HepG2 (cell line): ENCODE results near the gene FNDC4. TPM values are rescaled to one million over a fixed set of nuclear protein-coding genes. Genes with fewer than 3 reads are reported as not detected.

Experiments used
- BCL6 ChIP-seq: IDR thresholded peaks from 2 replicates; pipeline ENCODE4 v1.6.1; 2016; ENCODE audit warnings: missing genetic modification reagents, missing compliant biosample characterization
- BCLAF1 ChIP-seq: fragments of 450-650 bp; IDR thresholded peaks from 2 replicates; pipeline ENCODE4 v1.6.1; 2017; ENCODE audit warnings: mild to moderate bottlenecking
- EP300 ChIP-seq, 3 experiments: sonication (generic) in 1 of 3; formaldehyde crosslinking in 1 of 3; IDR thresholded peaks; 2 replicates each; pipeline versions ENCODE4 v1.5.1 to v1.6.1; 2011 to 2020; ENCODE audit warnings: low read depth in 2 of 3, low read length in 2 of 3, borderline replicate concordance in 1 of 3, improper control_type of control experiment in 1 of 3, mild to moderate bottlenecking in 1 of 3, missing genetic modification reagents in 1 of 3, moderate library complexity in 1 of 3
- GATAD2A ChIP-seq: IDR thresholded peaks from 2 replicates; pipeline ENCODE4 v1.6.1; 2016
- MAZ ChIP-seq, 2 experiments: sonication (generic) in 1 of 2; formaldehyde crosslinking in 1 of 2; IDR thresholded peaks; 2 replicates each; pipeline versions ENCODE4 v1.5.0 to v1.6.1; 2012 to 2020; ENCODE audit warnings: low read depth in 2 of 2, mild to moderate bottlenecking in 2 of 2, borderline replicate concordance in 1 of 2, improper control_type of control experiment in 1 of 2, low read length in 1 of 2, missing genetic modification reagents in 1 of 2, moderate library complexity in 1 of 2
- MEIS2 ChIP-seq: sonication (generic); formaldehyde crosslinking; IDR thresholded peaks from 2 replicates; pipeline ENCODE4 v1.9.0; 2021; ENCODE audit warnings: mild to moderate bottlenecking, missing genetic modification reagents
- RERE ChIP-seq: IDR thresholded peaks from 2 replicates; pipeline ENCODE4 v1.6.1; 2016; ENCODE audit warnings: low read depth, missing genetic modification reagents, missing compliant biosample characterization
- RNF219 ChIP-seq: sonication (generic); formaldehyde crosslinking; IDR thresholded peaks from 2 replicates; pipeline ENCODE4 v1.5.0; 2020; ENCODE audit warnings: mild to moderate bottlenecking, missing genetic modification reagents
- SMAD1 ChIP-seq: sonication (generic); formaldehyde crosslinking; IDR thresholded peaks from 2 replicates; pipeline ENCODE4 v1.4.0; 2020; ENCODE audit warnings: missing genetic modification reagents, low read depth, mild to moderate bottlenecking, borderline replicate concordance
- TCF12 ChIP-seq, 2 experiments: fragments of 450-650 bp in 1 of 2; sonication (generic) in 1 of 2; formaldehyde crosslinking in 1 of 2; IDR thresholded peaks; 2 replicates each; pipeline versions ENCODE4 v1.6.1 to v1.8.0; 2017 to 2022; ENCODE audit warnings: antibody characterized with exemption in 1 of 2, mild to moderate bottlenecking in 1 of 2, missing genetic modification reagents in 1 of 2, moderate library complexity in 1 of 2
- ZFP82 ChIP-seq: sonication (generic); formaldehyde crosslinking; IDR thresholded peaks from 2 replicates; pipeline ENCODE4 v1.5.1; 2020; ENCODE audit warnings: mild to moderate bottlenecking, missing genetic modification reagents, borderline replicate concordance
- ZNF3 ChIP-seq: IDR thresholded peaks from 2 replicates; pipeline ENCODE4 v1.7.0; 2017; ENCODE audit warnings: inconsistent platforms
- ZNF362 ChIP-seq: sonication (generic); formaldehyde crosslinking; IDR thresholded peaks from 2 replicates; pipeline ENCODE4 v1.4.0; 2020; ENCODE audit warnings: missing genetic modification reagents, mild to moderate bottlenecking, borderline replicate concordance
- ZNF460 ChIP-seq: sonication (generic); formaldehyde crosslinking; IDR thresholded peaks from 2 replicates; pipeline ENCODE4 v1.5.1; 2020; ENCODE audit warnings: missing genetic modification reagents, mild to moderate bottlenecking, borderline replicate concordance
- polyA plus RNA-seq, 8 experiments: library from polyadenylated mRNA; depleted of rRNA in 3 of 8; stranded (reverse) in 7 of 8; unstranded in 1 of 8; fragments of >200 nt; fragmentation: Illumina TruSeq in 4 of 8; extraction: Trizol in 4 of 8; gene quantifications; 2 replicates each; pipeline versions ENCODE4 v1.2.1 to v1.2.3, GENCODE V29; 2011 to 2016; ENCODE audit warnings: low read depth in 4 of 8, missing spikeins in 1 of 8, mixed read lengths in 1 of 8; ENCODE audit not compliant: insufficient read depth in 1 of 8
- total RNA-seq, 5 experiments: library from RNA; depleted of rRNA; stranded (reverse); fragments of >200 nt; fragmentation: Illumina TruSeq; extraction: Trizol; gene quantifications; 2 replicates each; pipeline ENCODE4 v1.2.3, GENCODE V29; 2016; ENCODE audit warnings: low read depth in 1 of 5

The FNDC4 gene
- total and polyA plus RNA-seq, 2 of the 13 experiments (the other 11 are each of a cell fraction or from before 2014, with no cell fraction given) = 9.0 to 17.4 TPM

- TF ChIP-seq MEIS2 (CRISPR knock-in tag) = 0 out of 2 replicates have a peak, but pooled peaks have one; percentile 58
- no peak for TF ChIP-seq BCLAF1
- TF ChIP-seq SMAD1 (CRISPR knock-in tag) = no peak
- no peak for TF ChIP-seq ZNF3 (CRISPR knock-in tag)
- peak; percentile 31; the same call in 1 of the 2 replicates for TF ChIP-seq RERE (CRISPR knock-in tag)
- TF ChIP-seq RNF219 (CRISPR knock-in tag) = no peak
- peak; percentile 10; the same call in 1 of the 2 replicates for TF ChIP-seq BCL6
- TF ChIP-seq GATAD2A = peak; percentile 26; the same call in 1 of the 2 replicates
- no peak for TF ChIP-seq ZFP82
- TF ChIP-seq ZNF362 = 0 out of 2 replicates have a peak, but pooled peaks have one; percentile 43
- TF ChIP-seq MAZ (IDR thresholded peaks at IDR 0.05; ENCODE audit: borderline replicate concordance, low read depth, low read length) = no peak
- TF ChIP-seq MAZ (CRISPR knock-in tag; IDR thresholded peaks at IDR 0.05; ENCODE audit: low read depth) = peak; percentile 60; the same call in 1 of the 2 replicates
- 0 out of 4 replicates have a peak, but pooled peaks of 1 of the 2 experiments have one; percentile 17 for TF ChIP-seq EP300 (IDR thresholded peaks at IDR 0.05; ENCODE audit: low read depth in 2 of 2, low read length in 2 of 2)
- no peak for TF ChIP-seq EP300 (CRISPR knock-in tag; IDR thresholded peaks at IDR 0.05; ENCODE audit: borderline replicate concordance)
- no peak for TF ChIP-seq TCF12 (IDR thresholded peaks at IDR 0.05)
- 0 out of 2 replicates have a peak, but pooled peaks have one; percentile 37 for TF ChIP-seq TCF12 (CRISPR knock-in tag; IDR thresholded peaks at IDR 0.05)
- peak; percentile 88 for TF ChIP-seq ZNF460 (CRISPR knock-in tag)
Observed at GRCh38 chr2:27518113-27518781, 23.2 kb upstream of the FNDC4 start (continued).
